Panc1 (cell line): ENCODE data around the gene TMEM91. TPM values are rescaled to one million over a fixed set of nuclear protein-coding genes. Genes with fewer than 3 reads are reported as not detected.

ENCODE experiments used
- ATAC-seq: fragments of 200-7000 bp; cut with Tn5 transposase; 2 replicates; pipeline ENCODE4 v1.9.1; 2020; ENCODE audit warnings: mild to moderate bottlenecking, moderate library complexity
- BruUV-seq: library from RNA; stranded (reverse); fragments of 400-500 nt; replicated peaks from 2 replicates; lab custom pipeline; 2021; lab: Mats Ljungman, UMichigan
- CTCF ChIA-PET: fragments of 300-600 bp; sonication (Branson Sonifier 250); formaldehyde crosslinking; loops from one replicate; lab custom pipeline; 2022; ENCODE audit warnings: antibody characterized with exemption; lab: Charles Lee
- POLR2A ChIA-PET: fragments of 300-600 bp; sonication (Branson Sonifier 250); formaldehyde crosslinking; loops from one replicate; lab custom pipeline; 2022; ENCODE audit warnings: antibody characterized with exemption; lab: Charles Lee
- DNase-seq: peaks from one replicate; pipeline ENCODE4 v3.0.0-alpha.2; 2010; ENCODE audit warnings: low read depth, low spot score
- H3K27ac ChIP-seq: 2 replicates; pipeline ENCODE4 v1.5.1; 2011; ENCODE audit warnings: mild to moderate bottlenecking, low read length, inconsistent platforms
- H3K27me3 ChIP-seq: fragments of 200-500 bp; sonication (Bioruptor generic); 2 replicates; pipeline ENCODE4 v1.6.0; 2014; ENCODE audit warnings: low read length, inconsistent platforms; ENCODE audit not compliant: control insufficient read depth, insufficient read depth
- H3K36me3 ChIP-seq: fragments of 200-500 bp; sonication (Bioruptor generic); 2 replicates; pipeline ENCODE4 v1.5.1; 2014; ENCODE audit warnings: inconsistent platforms, mild to moderate bottlenecking, low read length, moderate library complexity; ENCODE audit not compliant: control insufficient read depth, insufficient read depth
- H3K4me1 ChIP-seq: 2 replicates; pipeline ENCODE4 v1.5.1; 2011; ENCODE audit warnings: inconsistent platforms, mild to moderate bottlenecking, low read length, moderate library complexity; ENCODE audit not compliant: control insufficient read depth, insufficient read depth
- H3K4me3 ChIP-seq, 2 experiments: 2 replicates each; pipeline ENCODE4 v1.5.1; 2011 to 2012; ENCODE audit warnings: low read depth in 2 of 2, low read length in 2 of 2, mild to moderate bottlenecking in 2 of 2, inconsistent platforms in 1 of 2, moderate library complexity in 1 of 2
- H3K9me3 ChIP-seq: fragments of 200-500 bp; sonication (Bioruptor generic); 2 replicates; pipeline ENCODE4 v1.5.1; 2014; ENCODE audit warnings: low read depth, mild to moderate bottlenecking, inconsistent platforms, low read length, moderate library complexity; ENCODE audit not compliant: control insufficient read depth, insufficient read depth
- POLR2AphosphoS5 ChIP-seq: IDR thresholded peaks from 2 replicates; pipeline ENCODE4 v1.6.1; 2012; ENCODE audit warnings: mild to moderate bottlenecking, low read depth, low read length, moderate library complexity
- REST ChIP-seq, 2 experiments: IDR thresholded peaks; 2 replicates each; pipeline ENCODE4 v1.6.1; 2011 to 2012; ENCODE audit warnings: low read depth in 2 of 2, control low read depth in 1 of 2, low read length in 1 of 2, mild to moderate bottlenecking in 1 of 2, moderate library complexity in 1 of 2; ENCODE audit not compliant: insufficient read depth in 1 of 2
- SIN3A ChIP-seq: IDR thresholded peaks from 2 replicates; pipeline ENCODE4 v1.6.1; 2012; ENCODE audit warnings: low read depth, mild to moderate bottlenecking, low read length, moderate library complexity, borderline replicate concordance; ENCODE audit not compliant: insufficient read depth
- TCF7L2 ChIP-seq: IDR thresholded peaks from 2 replicates; pipeline ENCODE4 v1.6.1; 2011; ENCODE audit warnings: mild to moderate bottlenecking, low read depth, low read length, inconsistent platforms
- in situ Hi-C: cut with HindIII; loops from 2 replicates; pipeline ENCODE4 v1.10.0; 2016; ENCODE audit warnings: low sequenced_read_pairs, low pct_unique_long_range_greater_than_20kb
- intact Hi-C: fragments of 100-400 bp; cut with micrococcal nuclease; formaldehyde crosslinking; loops from one replicate; pipeline ENCODE4 v1.10.0; 2022; ENCODE audit not compliant: unreplicated experiment
- total RNA-seq: library from RNA; stranded (reverse); gene quantifications from one replicate; pipeline ENCODE4 v1.2.1, GENCODE V29; 2021; ENCODE audit not compliant: unreplicated experiment
- TF ChIP-seq, protein P1 (sequence below): fragments of 450-650 bp; IDR thresholded peaks from 2 replicates; pipeline ENCODE4 v1.5.1; 2017; ENCODE audit warnings: mild to moderate bottlenecking

TMEM91 gene
- total RNA-seq, 1 experiment from 2014 or later = 4.4 TPM

GRCh38 chr19:41414461-41414860, 38.1 kb downstream of the TMEM91 start:
- no peaks in the 10 kb centered on the region for H3K36me3 ChIP-seq
- ChIA-PET POLR2A (no interaction called here), CTCF (no interaction called here)
- in situ Hi-C loops (no loop called here), intact Hi-C loops (no loop called here)
- H3K4me1 ChIP-seq = no peaks in the 10 kb centered on the region
- ATAC-seq (no peak), DNase-seq (no peak)
- no peaks in the 10 kb centered on the region for H3K27me3 ChIP-seq
- H3K9me3 ChIP-seq = no peaks in the 10 kb centered on the region
- BruUV-seq = no TSS peak
- TF ChIP-seq SIN3A (no peak), POLR2AphosphoS5 (no peak), TCF7L2 (no peak), REST (IDR thresholded peaks at IDR 0.05; ENCODE audit: insufficient read depth in 1 of 2, low read depth in 2 of 2, low read length in 1 of 2) (no peak)
- TF ChIP-seq, protein P1, sequence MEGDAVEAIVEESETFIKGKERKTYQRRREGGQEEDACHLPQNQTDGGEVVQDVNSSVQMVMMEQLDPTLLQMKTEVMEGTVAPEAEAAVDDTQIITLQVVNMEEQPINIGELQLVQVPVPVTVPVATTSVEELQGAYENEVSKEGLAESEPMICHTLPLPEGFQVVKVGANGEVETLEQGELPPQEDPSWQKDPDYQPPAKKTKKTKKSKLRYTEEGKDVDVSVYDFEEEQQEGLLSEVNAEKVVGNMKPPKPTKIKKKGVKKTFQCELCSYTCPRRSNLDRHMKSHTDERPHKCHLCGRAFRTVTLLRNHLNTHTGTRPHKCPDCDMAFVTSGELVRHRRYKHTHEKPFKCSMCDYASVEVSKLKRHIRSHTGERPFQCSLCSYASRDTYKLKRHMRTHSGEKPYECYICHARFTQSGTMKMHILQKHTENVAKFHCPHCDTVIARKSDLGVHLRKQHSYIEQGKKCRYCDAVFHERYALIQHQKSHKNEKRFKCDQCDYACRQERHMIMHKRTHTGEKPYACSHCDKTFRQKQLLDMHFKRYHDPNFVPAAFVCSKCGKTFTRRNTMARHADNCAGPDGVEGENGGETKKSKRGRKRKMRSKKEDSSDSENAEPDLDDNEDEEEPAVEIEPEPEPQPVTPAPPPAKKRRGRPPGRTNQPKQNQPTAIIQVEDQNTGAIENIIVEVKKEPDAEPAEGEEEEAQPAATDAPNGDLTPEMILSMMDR = no peak
- H3K4me3 ChIP-seq = no peak overlapping the region
- H3K27ac ChIP-seq = no peak overlapping the region

DNA sequence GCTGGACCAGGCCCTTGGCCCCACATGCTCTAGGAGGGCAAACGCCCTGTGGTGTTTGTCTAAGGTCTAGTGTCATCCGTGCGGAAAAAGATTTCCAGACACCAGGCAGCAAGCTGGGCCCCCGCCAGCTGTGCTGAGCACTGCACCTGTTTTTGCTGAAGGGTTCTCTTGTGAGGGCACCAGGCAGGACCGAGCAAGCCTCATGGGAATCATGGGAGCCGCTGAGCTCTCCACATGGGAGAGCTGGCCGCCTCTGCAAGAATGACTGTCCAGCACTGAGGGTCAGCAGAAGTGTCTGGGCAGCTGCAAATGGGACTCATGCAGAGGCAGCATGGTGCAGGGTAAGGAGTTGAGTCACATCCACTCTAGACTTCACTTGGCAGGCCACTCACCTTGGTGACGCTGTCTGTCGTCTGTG, 38.8 kb downstream of the TMEM91 start:
- no peak for DNase-seq
- Histone ChIP-seq H3K4me3 (no peak overlapping the region), H3K36me3 (no peaks in the 10 kb centered on the region), H3K9me3 (no peaks in the 10 kb centered on the region), H3K27ac (no peak overlapping the region), H3K4me1 (no peaks in the 10 kb centered on the region), H3K27me3 (no peaks in the 10 kb centered on the region)
- in situ Hi-C loops (no loop called here), intact Hi-C loops (no loop called here)
- BruUV-seq = no TSS peak
- no peak for TF ChIP-seq POLR2AphosphoS5
- ChIA-PET POLR2A (no interaction called here), CTCF (no interaction called here)
- ATAC-seq = no peak

DNA sequence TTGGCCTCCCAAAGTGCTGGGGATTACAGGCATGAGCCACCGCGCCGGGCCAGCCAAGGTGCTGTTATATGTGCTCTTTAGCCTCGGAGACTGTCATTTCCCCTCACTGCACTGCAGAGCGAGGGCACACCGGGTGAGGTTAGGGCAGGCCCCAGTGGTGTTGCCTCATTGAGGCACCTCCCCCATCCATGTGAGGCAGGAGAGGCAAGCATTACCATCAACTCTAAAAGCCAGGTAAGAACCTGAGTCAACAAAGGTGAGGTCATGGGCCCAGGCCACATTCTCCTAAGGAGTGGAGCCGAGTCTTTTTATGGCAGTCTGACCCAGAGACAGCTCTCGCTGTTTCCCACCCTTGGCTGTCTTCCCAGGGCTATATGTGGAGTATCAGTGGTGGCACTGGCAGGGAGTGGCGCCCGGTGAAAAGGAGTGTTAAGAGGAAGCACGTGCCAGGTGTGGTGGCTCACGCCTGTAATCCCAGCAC, 39.9 kb downstream of the TMEM91 start:
- Histone ChIP-seq H3K27ac (no peak overlapping the region), H3K36me3 (no peaks in the 10 kb centered on the region), H3K27me3 (no peaks in the 10 kb centered on the region), H3K4me3 (no peak overlapping the region), H3K4me1 (no peaks in the 10 kb centered on the region), H3K9me3 (no peaks in the 10 kb centered on the region)
- no peak for TF ChIP-seq POLR2AphosphoS5
- TF ChIP-seq, protein P1 = no peak
- TF ChIP-seq REST (IDR thresholded peaks at IDR 0.05; ENCODE audit: insufficient read depth in 1 of 2, low read depth in 2 of 2, low read length in 1 of 2) = no peak
- no peak for TF ChIP-seq TCF7L2
- TF ChIP-seq SIN3A = no peak
- no TSS peak for BruUV-seq
- ATAC-seq (no peak), DNase-seq (no peak)
- intact Hi-C loops (no loop called here), in situ Hi-C loops (no loop called here)
- CTCF ChIA-PET = no interaction called here
- POLR2A ChIA-PET = no interaction called here
